A172 (cell line): ENCODE results near the gene WNK1. TPM values are rescaled to one million over a fixed set of nuclear protein-coding genes. Genes with fewer than 3 reads are reported as not detected.

Source experiments
- DNase-seq: peaks from one replicate; pipeline ENCODE4 v3.0.0-alpha.2; 2015; ENCODE audit warnings: low spot score
- total RNA-seq: library from RNA; depleted of rRNA; stranded (reverse); fragments of >200 nt; shearing (Covaris generic); gene quantifications from 2 replicates; pipeline ENCODE4 v1.2.3, GENCODE V29; 2014; rRNA removed

Gene WNK1
- total RNA-seq, 1 experiment from 2014 or later = 18.0 TPM

- DNase-seq = no peak
Measured at GRCh38 chr12:951176-951575, 198.8 kb downstream of the WNK1 start.

- peak; percentile 39 for DNase-seq
Measured at GRCh38 chr12:953776-954175, 201.4 kb downstream of the WNK1 start.

GRCh38 chr12:954741-955140 lies 202.4 kb downstream of the WNK1 start:
- DNase-seq = no peak

GRCh38 chr12:955939-956338 lies 203.6 kb downstream of the WNK1 start:
- DNase-seq = no peak

GRCh38 chr12:958588-959123 lies 206.3 kb downstream of the WNK1 start:
- peak; percentile 38 for DNase-seq

Other genes starting within 250 kb of the WNK1 start
- not detected in 2 replicates for gene NINJ2, start 89.1 kb upstream of the WNK1 start, total RNA-seq
- 5.1 and 5.3 TPM in 2 replicates for gene RAD52, start 197.1 kb downstream of the WNK1 start, total RNA-seq
- 7.7 and 8.0 TPM in 2 replicates for gene ERC1, start 238.6 kb downstream of the WNK1 start, total RNA-seq